HEK293 (cell line): ENCODE measurements around the gene EPN2.

Experiments used
- CTCF ChIP-seq: fragments of 450-650 bp; formaldehyde crosslinking; IDR thresholded peaks from 2 replicates; pipeline ENCODE4 v1.5.1; 2016; ENCODE audit warnings: missing biosample characterization, missing genetic modification characterization
- INSM2 ChIP-seq: fragments of 450-650 bp; formaldehyde crosslinking; IDR thresholded peaks from 2 replicates; pipeline ENCODE4 v1.5.1; 2016; ENCODE audit warnings: missing biosample characterization, missing genetic modification characterization
- KLF16 ChIP-seq: fragments of 450-650 bp; formaldehyde crosslinking; IDR thresholded peaks from 2 replicates; pipeline ENCODE4 v1.5.1; 2017; ENCODE audit warnings: missing biosample characterization, missing genetic modification characterization
- PATZ1 ChIP-seq: fragments of 450-650 bp; formaldehyde crosslinking; IDR thresholded peaks from 2 replicates; pipeline ENCODE4 v1.5.1; 2016; ENCODE audit warnings: missing biosample characterization, missing genetic modification characterization
- ZBTB10 ChIP-seq: fragments of 450-650 bp; formaldehyde crosslinking; IDR thresholded peaks from 2 replicates; pipeline ENCODE4 v1.5.1; 2016; ENCODE audit warnings: missing biosample characterization, missing genetic modification characterization
- ZBTB26 ChIP-seq: fragments of 450-650 bp; formaldehyde crosslinking; optimal IDR thresholded peaks from 2 replicates; pipeline ENCODE3; 2016; ENCODE audit warnings: missing biosample characterization, mild to moderate bottlenecking, missing genetic modification characterization
- ZNF274 ChIP-seq, 2 experiments: fragments of 200-500 bp in 1 of 2; fragments of 450-650 bp in 1 of 2; sonication (Bioruptor generic) in 1 of 2; formaldehyde crosslinking in 1 of 2; IDR thresholded peaks; 2 replicates each; pipeline versions ENCODE4 v1.5.1 to v1.6.1; 2014 to 2016; ENCODE audit warnings: borderline replicate concordance in 1 of 2, inconsistent platforms in 1 of 2, low read length in 1 of 2, missing biosample characterization in 1 of 2, missing genetic modification characterization in 1 of 2
- ZNF335 ChIP-seq: fragments of 450-650 bp; formaldehyde crosslinking; conservative IDR thresholded peaks from 2 replicates; pipeline ENCODE4 v1.5.1; 2016; ENCODE audit warnings: missing biosample characterization, missing genetic modification characterization
- ZNF639 ChIP-seq: fragments of 450-650 bp; formaldehyde crosslinking; IDR thresholded peaks from 2 replicates; pipeline ENCODE4 v1.5.1; 2016; ENCODE audit warnings: missing biosample characterization, missing genetic modification characterization
- ZNF747 ChIP-seq: fragments of 450-650 bp; formaldehyde crosslinking; IDR thresholded peaks from 2 replicates; pipeline ENCODE4 v1.5.1; 2016; ENCODE audit warnings: missing biosample characterization, missing genetic modification characterization
- ZNF776 ChIP-seq: fragments of 450-650 bp; formaldehyde crosslinking; IDR thresholded peaks from 2 replicates; pipeline ENCODE4 v1.5.0; 2017; ENCODE audit warnings: missing biosample characterization, missing genetic modification characterization, borderline replicate concordance
- ZNF792 ChIP-seq: fragments of 450-650 bp; formaldehyde crosslinking; IDR thresholded peaks from 2 replicates; pipeline ENCODE4 v1.5.1; 2016; ENCODE audit warnings: missing biosample characterization, missing genetic modification characterization

- no peak for TF ChIP-seq PATZ1 (tag by site-specific recombination)
- TF ChIP-seq CTCF (tag by site-specific recombination) = no peak
- no peak for TF ChIP-seq ZNF335 (tag by site-specific recombination)
- no peak for TF ChIP-seq ZNF274 (IDR thresholded peaks at IDR 0.05; ENCODE audit: low read length)
- TF ChIP-seq ZNF274 (tag by site-specific recombination; IDR thresholded peaks at IDR 0.05; ENCODE audit: borderline replicate concordance) = no peak
- no peak for TF ChIP-seq ZNF776 (tag by site-specific recombination)
- no peak for TF ChIP-seq ZNF747 (tag by site-specific recombination)
- TF ChIP-seq ZBTB26 (tag by site-specific recombination) = no peak
- TF ChIP-seq KLF16 (tag by site-specific recombination) = no peak
- TF ChIP-seq ZNF792 (tag by site-specific recombination) = no peak
- TF ChIP-seq INSM2 (tag by site-specific recombination) = no peak
- no peak for TF ChIP-seq ZBTB10 (tag by site-specific recombination)
- no peak for TF ChIP-seq ZNF639 (tag by site-specific recombination)
Observed at GRCh38 chr17:19329136-19329535, 92.0 kb downstream of the EPN2 start.
